ENCODE measurements around the gene FGF8.

Gene FGF8

DNA sequence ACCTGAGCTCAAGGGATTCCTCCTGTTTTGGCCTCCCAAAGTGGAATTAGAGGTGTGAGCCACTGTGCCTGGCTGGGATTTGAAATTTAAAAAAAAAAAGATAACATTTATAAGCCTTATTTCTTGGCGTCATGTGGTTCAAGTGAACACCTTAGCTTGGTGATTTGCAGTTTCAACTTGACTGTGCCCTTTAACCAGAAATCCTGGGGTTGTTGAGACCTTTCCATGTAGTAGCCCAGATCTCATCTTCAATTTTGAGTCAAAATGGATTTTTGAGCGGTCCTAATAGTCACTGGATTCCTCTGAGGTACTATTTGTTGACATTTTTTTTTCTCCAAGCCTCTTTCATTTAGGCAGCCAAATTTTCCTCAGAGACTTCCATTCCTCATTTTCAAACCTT, 51.5 kb downstream of the FGF8 start:
- DNase-seq: no peak

GRCh38 chr10:101723176-101723575, 52.7 kb downstream of the FGF8 start:
- no peak for DNase-seq

- DNase-seq: no peak
These were observed 54.1 kb downstream of the FGF8 start for GRCh38 chr10:101721806-101722205.

GRCh38 chr10:101720606-101721230, 55.2 kb downstream of the FGF8 start:
- no peak for DNase-seq

Measured in activated effector memory CD4-positive, alpha-beta T cell treated with Interleukin-2 at 50 U/mL for 16 hours (primary cell).